AG04449 (cell line): ENCODE measurements around the gene NEK6.

Experiments
- CTCF ChIA-PET: fragments of 350-600 bp; formaldehyde crosslinking; extraction: SDS; loops from one replicate; lab custom pipeline; 2021; ENCODE audit warnings: antibody characterized with exemption; lab: Yijun Ruan, JAX
- POLR2A ChIA-PET: fragments of 400-600, 350-600 bp; formaldehyde crosslinking; extraction: SDS; loops from one replicate; lab custom pipeline; 2020; ENCODE audit warnings: antibody characterized with exemption, inconsistent platforms; lab: Yijun Ruan, JAX
- DNase-seq: peaks from one replicate; pipeline ENCODE4 v3.0.0-alpha.2; 2010; ENCODE audit warnings: low read depth, low spot score
- H3K4me3 ChIP-seq: 2 replicates; pipeline ENCODE4 v1.5.1; 2011; ENCODE audit warnings: low read depth, mild to moderate bottlenecking, control low read depth, low read length
- CTCF ChIP-seq: IDR thresholded peaks from one replicate; pipeline ENCODE4 v1.5.1; 2011; ENCODE audit warnings: mild to moderate bottlenecking, moderate library complexity, low read length, control low read depth, inconsistent platforms; ENCODE audit not compliant: insufficient read depth; ENCODE audit errors: missing control alignments

Gene NEK6

GRCh38 chr9:124311283-124311682, 53.5 kb downstream of the NEK6 start:
- H3K4me3 ChIP-seq: no peak overlapping the region
- POLR2A ChIA-PET: no interaction called here
- TF ChIP-seq CTCF: no peak
- no peak for DNase-seq
- CTCF ChIA-PET: interaction anchor here (0.8 to 4.2 kb wide), 6 partner anchors 9 to 184 kb away, joined by 3 to 35 read pairs (median 4); no protein-coding TSS in a partner anchor

GRCh38 chr9:124312290-124313265, 54.8 kb downstream of the NEK6 start:
- POLR2A ChIA-PET: no interaction called here
- no peak for TF ChIP-seq CTCF
- CTCF ChIA-PET: interaction anchor here (0.7 to 4.2 kb wide), 5 partner anchors 8 to 185 kb away, joined by 3 to 35 read pairs (median 3); no protein-coding TSS in a partner anchor
- no peak for DNase-seq
- H3K4me3 ChIP-seq: no peak overlapping the region

- DNase-seq: no peak
- ChIA-PET CTCF (interaction anchor here (2.4 kb wide), 1 partner anchor 187 kb away, joined by 8 read pairs; no protein-coding TSS in a partner anchor), POLR2A (no interaction called here)
- TF ChIP-seq CTCF: no peak
- no peak overlapping the region for H3K4me3 ChIP-seq
These were observed 56.2 kb downstream of the NEK6 start for GRCh38 chr9:124313940-124314339.

- POLR2A ChIA-PET: no interaction called here
- no peak overlapping the region for H3K4me3 ChIP-seq
- TF ChIP-seq CTCF: no peak
- no peak for DNase-seq
- CTCF ChIA-PET: interaction anchor here (2.4 kb wide), 1 partner anchor 189 kb away, joined by 8 read pairs; no protein-coding TSS in a partner anchor
These were observed 58.1 kb downstream of the NEK6 start for GRCh38 chr9:124315882-124316281.

GRCh38 chr9:124320062-124320973, 62.6 kb downstream of the NEK6 start:
- CTCF ChIA-PET: interaction anchor here (0.6 to 7.6 kb wide), 30 partner anchors 10 to 919 kb away, joined by 3 to 74 read pairs (median 3); partner anchors contain the start of gene NEK6
- peak; percentile 92 for TF ChIP-seq CTCF
- POLR2A ChIA-PET: no interaction called here
- H3K4me3 ChIP-seq: no peak overlapping the region
- DNase-seq: no peak
